GM12878 (cell line): ENCODE results near the gene USP54. TPM values are rescaled to one million over a fixed set of nuclear protein-coding genes. Genes with fewer than 3 reads are reported as not detected.

Experiments
- ATAC-seq: fragments of 200-7000 bp; cut with Tn5 transposase; 3 replicates; pipeline ENCODE4 v1.9.1; 2020; ENCODE audit warnings: mild to moderate bottlenecking, moderate library complexity
- BruUV-seq: library from RNA; stranded (reverse); fragments of 400-500 nt; replicated peaks from 2 replicates; lab custom pipeline; 2021; lab: Mats Ljungman, UMichigan
- CTCF ChIA-PET: fragments of 300-600 bp; sonication (Branson Sonifier 250); formaldehyde crosslinking; extraction: SDS; loops from one replicate; lab custom pipeline; 2021; ENCODE audit warnings: inconsistent platforms; lab: Yijun Ruan, JAX
- POLR2A ChIA-PET: fragments of 350-600 bp; formaldehyde crosslinking; extraction: SDS; loops from one replicate; lab custom pipeline; 2021; ENCODE audit warnings: inconsistent platforms; lab: Charles Lee
- RAD21 ChIA-PET: fragments of 300-600 bp; sonication (Branson Sonifier 250); formaldehyde crosslinking; loops from one replicate; lab custom pipeline; 2023; ENCODE audit warnings: antibody characterized with exemption; ENCODE audit not compliant: unreplicated experiment; lab: Charles Lee
- SMC1A ChIA-PET: fragments of 300-600 bp; sonication (Branson Sonifier 250); formaldehyde crosslinking; loops from one replicate; lab custom pipeline; 2023; ENCODE audit not compliant: unreplicated experiment, uncharacterized antibody; lab: Charles Lee
- DNase-seq: peaks from one replicate; pipeline ENCODE4 v3.0.0-alpha.2; 2011; ENCODE audit warnings: low read depth, low spot score
- FAIRE-seq: peaks from 3 replicates; lab custom pipeline; 2011; peaks lifted over from hg19 to GRCh38; lab: Jason Lieb, UNC
- H2AFZ ChIP-seq: 2 replicates; pipeline ENCODE4 v1.6.0; 2011; ENCODE audit warnings: low read depth, low read length, control low read depth; ENCODE audit not compliant: control insufficient read depth
- H3K27ac ChIP-seq: 2 replicates; pipeline ENCODE4 v1.5.1; 2011; ENCODE audit warnings: control low read depth; ENCODE audit not compliant: control insufficient read depth, insufficient read depth
- H3K27me3 ChIP-seq, 2 experiments: replicated peaks in 1 of 2; 2 replicates each; pipeline versions ENCODE4 v1.6.0 to v1.6.1; 2011; ENCODE audit warnings: low read length in 1 of 2; ENCODE audit not compliant: control insufficient read depth in 2 of 2, insufficient read depth in 2 of 2
- H3K36me3 ChIP-seq, 2 experiments: 2 replicates each; pipeline ENCODE4 v1.5.1; 2011; ENCODE audit warnings: low read length in 1 of 2; ENCODE audit not compliant: control insufficient read depth in 2 of 2, insufficient read depth in 2 of 2
- H3K4me1 ChIP-seq: 2 replicates; pipeline ENCODE4 v1.6.1; 2011; ENCODE audit warnings: mild to moderate bottlenecking, low read length, moderate library complexity, mixed read lengths; ENCODE audit not compliant: control insufficient read depth, insufficient read depth
- H3K4me2 ChIP-seq: 2 replicates; pipeline ENCODE4 v1.6.0; 2011; ENCODE audit warnings: control low read depth; ENCODE audit not compliant: control insufficient read depth, insufficient read depth
- H3K4me3 ChIP-seq: fragments of 200-600 bp; sonication (generic); 2 replicates; pipeline ENCODE4 v1.5.1; 2016
- H3K79me2 ChIP-seq: 2 replicates; pipeline ENCODE4 v1.6.0; 2011; ENCODE audit warnings: low read length; ENCODE audit not compliant: control insufficient read depth, insufficient read depth
- H3K9ac ChIP-seq: 2 replicates; pipeline ENCODE4 v1.8.0; 2011; ENCODE audit warnings: low read length, control low read depth, mixed read lengths; ENCODE audit not compliant: control insufficient read depth, insufficient read depth
- H3K9me3 ChIP-seq: replicated peaks from 3 replicates; pipeline ENCODE4 v1.5.1; 2011; ENCODE audit warnings: mild to moderate bottlenecking, low read length; ENCODE audit not compliant: control insufficient read depth, insufficient read depth
- H4K20me1 ChIP-seq: 2 replicates; pipeline ENCODE4 v1.6.0; 2011; ENCODE audit not compliant: control insufficient read depth, insufficient read depth
- BACH1 ChIP-seq: fragments of 450-650 bp; IDR thresholded peaks from 2 replicates; pipeline ENCODE4 v1.6.1; 2017; ENCODE audit warnings: mild to moderate bottlenecking, borderline replicate concordance
- BCL11A ChIP-seq: IDR thresholded peaks from 2 replicates; pipeline ENCODE4 v1.6.1; 2011; ENCODE audit warnings: low read depth, low read length
- BHLHE40 ChIP-seq, 2 experiments: fragments of 450-650 bp in 1 of 2; IDR thresholded peaks; 2 replicates each; pipeline ENCODE4 v1.6.1; 2011 to 2017; ENCODE audit warnings: low read depth in 2 of 2, borderline replicate concordance in 1 of 2, improper control_type of control experiment in 1 of 2, low read length in 1 of 2, mild to moderate bottlenecking in 1 of 2
- IKZF2 ChIP-seq, 2 experiments: fragments of 450-650 bp; IDR thresholded peaks; 2 replicates each; pipeline ENCODE4 v1.6.1; 2017; ENCODE audit warnings: mild to moderate bottlenecking in 2 of 2, moderate library complexity in 2 of 2
- KLF5 ChIP-seq: fragments of 450-650 bp; IDR thresholded peaks from 2 replicates; pipeline ENCODE4 v1.6.1; 2014; ENCODE audit warnings: mild to moderate bottlenecking; ENCODE audit not compliant: partially characterized antibody
- MYC ChIP-seq: IDR thresholded peaks from 2 replicates; pipeline ENCODE4 v1.6.1; 2011; ENCODE audit warnings: mild to moderate bottlenecking, low read length, moderate library complexity, inconsistent platforms; ENCODE audit not compliant: insufficient read depth, insufficient replicate concordance, insufficient read length, severe bottlenecking
- NBN ChIP-seq: fragments of 450-650 bp; IDR thresholded peaks from 2 replicates; pipeline ENCODE4 v1.6.1; 2016
- NFYB ChIP-seq: IDR thresholded peaks from 2 replicates; pipeline ENCODE4 v1.6.1; 2011; ENCODE audit warnings: low read depth, mild to moderate bottlenecking, low read length, improper control_type of control experiment, moderate library complexity; ENCODE audit not compliant: insufficient read depth
- NKRF ChIP-seq: fragments of 450-650 bp; conservative IDR thresholded peaks from 2 replicates; pipeline ENCODE4 v1.6.1; 2017; ENCODE audit warnings: mild to moderate bottlenecking, moderate library complexity
- SREBF1 ChIP-seq: IDR thresholded peaks from 2 replicates; pipeline ENCODE4 v1.6.1; 2012; ENCODE audit warnings: mild to moderate bottlenecking, low read length
- TAF1 ChIP-seq: IDR thresholded peaks from 2 replicates; pipeline ENCODE4 v1.6.1; 2011; ENCODE audit warnings: mild to moderate bottlenecking, low read depth, low read length, borderline replicate concordance
- ZNF207 ChIP-seq: fragments of 450-650 bp; IDR thresholded peaks from 2 replicates; pipeline ENCODE4 v1.6.1; 2014; ENCODE audit warnings: antibody characterized with exemption, mild to moderate bottlenecking, borderline replicate concordance
- ZNF384 ChIP-seq: IDR thresholded peaks from 2 replicates; pipeline ENCODE4 v1.6.1; 2012; ENCODE audit warnings: low read depth, mild to moderate bottlenecking, low read length, improper control_type of control experiment, borderline replicate concordance
- WGBS: methylation state at CpG from one replicate; pipeline ENCODE4 v1.1.6; 2016; ENCODE audit warnings: low lambda C conversion rate; ENCODE audit not compliant: insufficient replicate concordance, insufficient coverage; ENCODE audit errors: missing lambda C conversion rate; 5-methylcytosine and 5-hydroxymethylcytosine counted together
- in situ Hi-C: fragments of 300-500 bp; cut with MboI; formaldehyde crosslinking; loops from 9 replicates; pipeline ENCODE4 v1.14.3; 2018; ENCODE audit warnings: mixed read lengths
- intact Hi-C: fragments of 100-400 bp; cut with micrococcal nuclease; formaldehyde crosslinking; loops from one replicate; pipeline ENCODE4 v1.14.2; 2022; ENCODE audit not compliant: unreplicated experiment
- polyA plus RNA-seq, 11 experiments: library from polyadenylated mRNA; depleted of rRNA in 4 of 11; unstranded in 6 of 11; stranded (reverse) in 5 of 11; fragments of >200 nt; fragmentation: Nextera tagmentation in 4 of 11; fragmentation: Illumina TruSeq in 1 of 11; extraction: Ambion mirVana in 4 of 11; extraction: Trizol in 1 of 11; gene quantifications; 1 replicate in 1 of 11; 2 replicates in 10 of 11; pipeline versions ENCODE4 v1.2.1 to v1.2.3, GENCODE V29; 2011 to 2016; ENCODE audit warnings: inconsistent platforms in 2 of 11, missing spikeins in 2 of 11, low read depth in 1 of 11
- total RNA-seq, 4 experiments: library from RNA; depleted of rRNA in 3 of 4; stranded (reverse); fragments of >200 nt in 3 of 4; fragmentation: Illumina TruSeq in 1 of 4; extraction: Trizol in 1 of 4; gene quantifications; 2 replicates each; pipeline versions ENCODE4 v1.2.1 to v1.2.3, GENCODE V29; 2013 to 2021
- TF ChIP-seq, protein P1 (sequence below): fragments of 450-650 bp; IDR thresholded peaks from 2 replicates; pipeline ENCODE4 v1.6.1; 2016; ENCODE audit warnings: mild to moderate bottlenecking
- TF ChIP-seq, protein P2 (sequence below): IDR thresholded peaks from 2 replicates; pipeline ENCODE4 v1.6.1; 2011; ENCODE audit warnings: mild to moderate bottlenecking, low read depth, low read length, moderate library complexity; ENCODE audit not compliant: insufficient replicate concordance
- TF ChIP-seq, protein P3 (sequence below): fragments of 450-650 bp; IDR thresholded peaks from 2 replicates; pipeline ENCODE4 v1.6.1; 2014; ENCODE audit warnings: mild to moderate bottlenecking

Gene USP54
- total and polyA plus RNA-seq, 10 of the 15 experiments (the other 5 are each of a cell fraction or from before 2014, with no cell fraction given) = 0.93 to 10.5 (median 5.5) TPM

- Histone ChIP-seq H3K4me2 (peak overlapping the region; percentile 79; the same call in 1 of the 2 replicates), H3K9ac (peak overlapping the region; percentile 93), H2AFZ (peak overlapping the region; percentile 68), H3K9me3 (no peaks in the 10 kb centered on the region), H4K20me1 (no peaks in the 10 kb centered on the region), H3K79me2 (peaks cover 46% of the 10 kb centered on the region), H3K27me3 (no peaks in the 10 kb centered on the region), H3K4me3 (peak overlapping the region; percentile 75), H3K4me1 (peaks cover 6% of the 10 kb centered on the region), H3K27ac (peak overlapping the region; percentile 86), H3K36me3 (no peaks in the 10 kb centered on the region; a peak in 1 of 4 replicates)
- FAIRE-seq = peak; percentile 49
- no TSS peak for BruUV-seq
- ChIA-PET RAD21 (interaction anchor here (0.6 to 1.5 kb wide), 7 partner anchors 96 to 804 kb away, joined by 3 to 5 read pairs (median 3); partner anchors contain the start of gene USP54), POLR2A (interaction anchor here (0.5 to 1.4 kb wide), 8 partner anchors 14 to 503 kb away, joined by 3 to 11 read pairs (median 3); partner anchors contain the start of genes CHCHD1 and VCL), CTCF (interaction anchor here (0.6 to 1.6 kb wide), 6 partner anchors 34 to 381 kb away, joined by 3 to 6 read pairs (median 4); no protein-coding TSS in a partner anchor), SMC1A (interaction anchor here (0.6 to 1.5 kb wide), 10 partner anchors 12 to 773 kb away, joined by 3 to 4 read pairs (median 3); partner anchors contain the start of gene CFAP70)
- 0% methylated on average over 47 of the region's 55 CpGs for WGBS
- ATAC-seq = peak; percentile 97
- in situ Hi-C loops (no loop called here), intact Hi-C loops (loop anchor here (5.0 kb wide), 1 partner anchor 243 kb away; the partner anchor contains the start of gene MRPS16)
- peak; percentile 69 for DNase-seq
- TF ChIP-seq TAF1 (peak; percentile 72), NFYB (no peak), BACH1 (peak; percentile 86), NBN (peak; percentile 65), IKZF2 (IDR thresholded peaks at IDR 0.05) (peak; percentile 31 to 72; a peak in 2 of 4 replicates), ZNF207 (0 out of 2 replicates have a peak, but pooled peaks have one; percentile 38), MYC (peak; percentile 58), KLF5 (peak; percentile 47), NKRF (peak; percentile 87), BHLHE40 (IDR thresholded peaks at IDR 0.05; ENCODE audit: borderline replicate concordance in 1 of 2, low read depth in 2 of 2, low read length in 1 of 2) (peak in 1 of 2 experiments; percentile 57; a peak in 2 of 4 replicates), BCL11A (no peak), SREBF1 (no peak), ZNF384 (no peak)
- TF ChIP-seq, protein P1, sequence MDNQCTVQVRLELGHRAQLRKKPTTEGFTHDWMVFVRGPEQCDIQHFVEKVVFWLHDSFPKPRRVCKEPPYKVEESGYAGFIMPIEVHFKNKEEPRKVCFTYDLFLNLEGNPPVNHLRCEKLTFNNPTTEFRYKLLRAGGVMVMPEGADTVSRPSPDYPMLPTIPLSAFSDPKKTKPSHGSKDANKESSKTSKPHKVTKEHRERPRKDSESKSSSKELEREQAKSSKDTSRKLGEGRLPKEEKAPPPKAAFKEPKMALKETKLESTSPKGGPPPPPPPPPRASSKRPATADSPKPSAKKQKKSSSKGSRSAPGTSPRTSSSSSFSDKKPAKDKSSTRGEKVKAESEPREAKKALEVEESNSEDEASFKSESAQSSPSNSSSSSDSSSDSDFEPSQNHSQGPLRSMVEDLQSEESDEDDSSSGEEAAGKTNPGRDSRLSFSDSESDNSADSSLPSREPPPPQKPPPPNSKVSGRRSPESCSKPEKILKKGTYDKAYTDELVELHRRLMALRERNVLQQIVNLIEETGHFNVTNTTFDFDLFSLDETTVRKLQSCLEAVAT = peak; percentile 69
- TF ChIP-seq, protein P2, sequence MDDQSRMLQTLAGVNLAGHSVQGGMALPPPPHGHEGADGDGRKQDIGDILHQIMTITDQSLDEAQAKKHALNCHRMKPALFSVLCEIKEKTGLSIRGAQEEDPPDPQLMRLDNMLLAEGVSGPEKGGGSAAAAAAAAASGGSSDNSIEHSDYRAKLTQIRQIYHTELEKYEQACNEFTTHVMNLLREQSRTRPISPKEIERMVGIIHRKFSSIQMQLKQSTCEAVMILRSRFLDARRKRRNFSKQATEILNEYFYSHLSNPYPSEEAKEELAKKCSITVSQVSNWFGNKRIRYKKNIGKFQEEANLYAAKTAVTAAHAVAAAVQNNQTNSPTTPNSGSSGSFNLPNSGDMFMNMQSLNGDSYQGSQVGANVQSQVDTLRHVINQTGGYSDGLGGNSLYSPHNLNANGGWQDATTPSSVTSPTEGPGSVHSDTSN = no peak
- TF ChIP-seq, protein P3, sequence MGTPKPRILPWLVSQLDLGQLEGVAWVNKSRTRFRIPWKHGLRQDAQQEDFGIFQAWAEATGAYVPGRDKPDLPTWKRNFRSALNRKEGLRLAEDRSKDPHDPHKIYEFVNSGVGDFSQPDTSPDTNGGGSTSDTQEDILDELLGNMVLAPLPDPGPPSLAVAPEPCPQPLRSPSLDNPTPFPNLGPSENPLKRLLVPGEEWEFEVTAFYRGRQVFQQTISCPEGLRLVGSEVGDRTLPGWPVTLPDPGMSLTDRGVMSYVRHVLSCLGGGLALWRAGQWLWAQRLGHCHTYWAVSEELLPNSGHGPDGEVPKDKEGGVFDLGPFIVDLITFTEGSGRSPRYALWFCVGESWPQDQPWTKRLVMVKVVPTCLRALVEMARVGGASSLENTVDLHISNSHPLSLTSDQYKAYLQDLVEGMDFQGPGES = no peak
These were observed 95.8 kb downstream of the USP54 start for GRCh38 chr10:73495226-73495883.
